ENCODE measurements around the gene AKAP14.
"Not testable (repeated sequence)": the region's sequence is repeated elsewhere in the genome, so short reads cannot be mapped to it uniquely, and the experiment has no call there.

Gene AKAP14

DNA sequence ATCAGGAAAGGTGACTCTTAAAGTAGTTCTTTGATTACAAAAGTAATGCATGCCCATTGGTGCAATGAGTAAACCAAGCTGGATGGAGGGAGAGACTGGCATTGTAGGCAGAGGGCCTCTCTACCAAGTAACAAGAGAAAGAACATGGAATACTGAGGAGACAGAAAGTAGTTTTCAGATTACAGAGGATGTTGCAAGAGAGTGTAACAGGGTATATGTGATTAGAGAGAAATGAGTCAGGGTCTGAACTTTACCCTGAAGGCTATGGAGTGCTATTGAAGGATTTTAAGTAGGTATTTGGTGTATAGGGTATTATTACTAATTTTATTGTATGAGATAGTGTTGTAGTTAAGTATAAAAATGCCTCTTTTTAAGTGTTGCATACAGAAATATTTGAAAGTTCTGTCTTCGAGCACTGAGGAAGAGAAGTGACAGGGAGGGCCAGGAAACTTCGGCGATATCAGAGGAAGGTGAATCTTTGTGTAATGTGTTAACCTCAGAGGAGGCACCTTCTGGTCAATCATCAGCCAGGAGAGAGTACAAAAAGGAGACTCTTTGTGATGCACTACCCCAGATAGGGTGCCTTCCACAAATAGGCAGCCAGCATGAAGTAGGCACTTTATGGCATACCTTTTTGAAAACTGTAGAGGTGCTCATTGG is 39.7 kb downstream of the AKAP14 start:
- H3K27ac ChIP-seq (ENCODE audit: low read length) = no peak overlapping the region
- H3K4me1 ChIP-seq (ENCODE audit: control insufficient read depth in 1 of 2, insufficient read depth in 2 of 2, low read length in 2 of 2) = no peaks in the 10 kb centered on the region
- H3K36me3 ChIP-seq (ENCODE audit: control insufficient read depth in 1 of 2, insufficient read depth in 2 of 2, low read length in 2 of 2) = peaks cover 20 to 32% of the 10 kb centered on the region in 2 donors
- no peaks in the 10 kb centered on the region for H3K9me3 ChIP-seq (ENCODE audit: control insufficient read depth in 1 of 2, low read length in 2 of 2)
- no peak overlapping the region for H3K4me3 ChIP-seq (ENCODE audit: low read depth in 1 of 2, low read length in 2 of 2)
- H3K27me3 ChIP-seq (ENCODE audit: low read depth, low read length) = no peaks in the 10 kb centered on the region

- Histone ChIP-seq H3K9me3 (ENCODE audit: control insufficient read depth in 1 of 2, low read length in 2 of 2) (no peaks in the 10 kb centered on the region), H3K4me3 (ENCODE audit: low read depth in 1 of 2, low read length in 2 of 2) (no peak overlapping the region), H3K36me3 (ENCODE audit: control insufficient read depth in 1 of 2, insufficient read depth in 2 of 2, low read length in 2 of 2) (no peaks in the 10 kb centered on the region), H3K4me1 (ENCODE audit: control insufficient read depth in 1 of 2, insufficient read depth in 2 of 2, low read length in 2 of 2) (peaks cover 0 to 14% of the 10 kb centered on the region in 2 donors), H3K27me3 (ENCODE audit: low read depth, low read length) (no peaks in the 10 kb centered on the region), H3K27ac (ENCODE audit: low read length) (no peak overlapping the region)
Observed at GRCh38 chrX:119941336-119941735, 45.6 kb downstream of the AKAP14 start.

GRCh38 chrX:119942173-119942819 is 46.6 kb downstream of the AKAP14 start:
- Histone ChIP-seq H3K4me1 (ENCODE audit: control insufficient read depth in 1 of 2, insufficient read depth in 2 of 2, low read length in 2 of 2) (peaks cover 0 to 14% of the 10 kb centered on the region in 2 donors), H3K9me3 (ENCODE audit: control insufficient read depth in 1 of 2, low read length in 2 of 2) (no peaks in the 10 kb centered on the region), H3K27ac (ENCODE audit: low read length) (peak overlapping the region; percentile 78), H3K4me3 (ENCODE audit: low read depth in 1 of 2, low read length in 2 of 2) (peak overlapping the region; percentile 80 to 90), H3K36me3 (ENCODE audit: control insufficient read depth in 1 of 2, insufficient read depth in 2 of 2, low read length in 2 of 2) (no peaks in the 10 kb centered on the region), H3K27me3 (ENCODE audit: low read depth, low read length) (no peaks in the 10 kb centered on the region)

GRCh38 chrX:119942831-119943184 is 47.1 kb downstream of the AKAP14 start:
- H3K4me1 ChIP-seq (ENCODE audit: control insufficient read depth in 1 of 2, insufficient read depth in 2 of 2, low read length in 2 of 2) = peaks cover 0 to 14% of the 10 kb centered on the region in 2 donors
- no peaks in the 10 kb centered on the region for H3K9me3 ChIP-seq (ENCODE audit: control insufficient read depth in 1 of 2, low read length in 2 of 2)
- no peaks in the 10 kb centered on the region for H3K27me3 ChIP-seq (ENCODE audit: low read depth, low read length)

DNA sequence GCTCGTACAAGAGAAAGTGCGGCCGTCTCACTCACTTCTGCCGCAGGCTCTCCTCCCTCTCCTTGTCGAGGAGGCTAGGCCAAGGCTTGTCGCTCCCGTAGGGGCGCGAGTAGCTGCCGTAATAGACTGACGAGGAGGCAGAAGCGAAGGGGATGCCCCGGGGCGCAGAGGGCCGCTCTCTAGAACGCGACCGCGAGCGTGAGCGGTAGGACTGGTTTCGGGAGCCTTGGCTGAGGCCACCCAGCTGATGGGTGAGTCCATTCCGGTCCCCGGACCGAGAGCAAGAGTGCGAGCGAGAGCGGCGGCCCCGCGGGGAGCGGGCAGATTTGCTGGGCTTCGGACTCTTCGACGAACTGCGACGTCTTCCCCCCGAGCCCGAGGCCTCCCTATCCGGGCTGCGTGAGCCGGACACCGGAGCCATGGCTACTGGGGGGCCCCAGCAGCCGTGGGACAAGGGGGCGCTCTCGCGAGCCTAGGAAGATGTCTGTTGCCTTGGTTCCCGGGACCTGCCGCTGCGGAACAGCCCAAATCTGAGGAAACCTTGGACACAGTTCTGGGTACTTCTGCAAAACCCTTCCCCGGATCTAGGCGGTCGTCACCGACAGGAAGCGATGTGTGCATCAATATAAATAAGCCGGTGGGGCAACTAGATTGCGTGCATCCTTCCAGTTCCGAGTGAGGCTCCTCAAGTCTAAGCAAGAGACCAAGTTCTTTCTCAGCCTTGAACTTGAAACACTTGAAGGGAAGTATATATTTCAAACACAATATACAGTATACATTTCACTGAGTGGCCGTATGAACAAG is 47.7 kb downstream of the AKAP14 start, which contains the start of gene NKAP:
TSS of gene NKAP (minus strand) at position 567 of the 804 bp plus-strand sequence. CDS start at position 421, 146 bp downstream.
- no peaks in the 10 kb centered on the region for H3K9me3 ChIP-seq (ENCODE audit: control insufficient read depth in 1 of 2, low read length in 2 of 2)
- H3K27me3 ChIP-seq (ENCODE audit: low read depth, low read length) = no peaks in the 10 kb centered on the region
- H3K27ac ChIP-seq (ENCODE audit: low read length) = peak within 1 kb of the TSS; percentile 78
- peaks cover 0 to 14% of the 10 kb centered on the region in 2 donors for H3K4me1 ChIP-seq (ENCODE audit: control insufficient read depth in 1 of 2, insufficient read depth in 2 of 2, low read length in 2 of 2)
- no peaks in the 10 kb centered on the region for H3K36me3 ChIP-seq (ENCODE audit: control insufficient read depth in 1 of 2, insufficient read depth in 2 of 2, low read length in 2 of 2)
- H3K4me3 ChIP-seq (ENCODE audit: low read depth in 1 of 2, low read length in 2 of 2) = peak within 1 kb of the TSS; percentile 80 to 90

More at GRCh38 chrX:119942831-119943184, 47.1 kb downstream of the AKAP14 start:
- Histone ChIP-seq H3K27ac (ENCODE audit: low read length) (peak overlapping the region; percentile 78), H3K4me3 (ENCODE audit: low read depth in 1 of 2, low read length in 2 of 2) (peak overlapping the region; percentile 80 to 90), H3K36me3 (ENCODE audit: control insufficient read depth in 1 of 2, insufficient read depth in 2 of 2, low read length in 2 of 2) (no peaks in the 10 kb centered on the region)

- peaks cover 0 to 14% of the 10 kb centered on the region in 2 donors for H3K4me1 ChIP-seq (ENCODE audit: control insufficient read depth in 1 of 2, insufficient read depth in 2 of 2, low read length in 2 of 2)
- no peak overlapping the region for H3K4me3 ChIP-seq (ENCODE audit: low read depth in 1 of 2, low read length in 2 of 2)
Observed at GRCh38 chrX:119945481-119945880, 49.8 kb downstream of the AKAP14 start.

GRCh38 chrX:119948381-119948780 is 52.7 kb downstream of the AKAP14 start:
- H3K4me3 ChIP-seq (ENCODE audit: low read depth in 1 of 2, low read length in 2 of 2) = no peak overlapping the region
- H3K4me1 ChIP-seq (ENCODE audit: control insufficient read depth in 1 of 2, insufficient read depth in 2 of 2, low read length in 2 of 2) = no peaks in the 10 kb centered on the region
- H3K27ac ChIP-seq (ENCODE audit: low read length) = no peak overlapping the region
- H3K36me3 ChIP-seq (ENCODE audit: control insufficient read depth in 1 of 2, insufficient read depth in 2 of 2, low read length in 2 of 2) = no peaks in the 10 kb centered on the region
- H3K9me3 ChIP-seq (ENCODE audit: control insufficient read depth in 1 of 2, low read length in 2 of 2) = no peaks in the 10 kb centered on the region
- H3K27me3 ChIP-seq (ENCODE audit: low read depth, low read length) = no peaks in the 10 kb centered on the region

More at GRCh38 chrX:119945481-119945880, 49.8 kb downstream of the AKAP14 start:
- H3K27me3 ChIP-seq (ENCODE audit: low read depth, low read length) = no peaks in the 10 kb centered on the region
- H3K36me3 ChIP-seq (ENCODE audit: control insufficient read depth in 1 of 2, insufficient read depth in 2 of 2, low read length in 2 of 2) = no peaks in the 10 kb centered on the region
- H3K9me3 ChIP-seq (ENCODE audit: control insufficient read depth in 1 of 2, low read length in 2 of 2) = no peaks in the 10 kb centered on the region
- no peak overlapping the region for H3K27ac ChIP-seq (ENCODE audit: low read length)

- Histone ChIP-seq H3K36me3 (ENCODE audit: control insufficient read depth in 1 of 2, insufficient read depth in 2 of 2, low read length in 2 of 2) (no peaks in the 10 kb centered on the region), H3K27me3 (ENCODE audit: low read depth, low read length) (no peaks in the 10 kb centered on the region), H3K4me3 (ENCODE audit: low read depth in 1 of 2, low read length in 2 of 2) (no peak overlapping the region), H3K27ac (ENCODE audit: low read length) (no peak overlapping the region), H3K9me3 (ENCODE audit: control insufficient read depth in 1 of 2, low read length in 2 of 2) (no peaks in the 10 kb centered on the region), H3K4me1 (ENCODE audit: control insufficient read depth in 1 of 2, insufficient read depth in 2 of 2, low read length in 2 of 2) (no peaks in the 10 kb centered on the region)
Observed at GRCh38 chrX:119954374-119954773, 58.7 kb downstream of the AKAP14 start.

- not testable (repeated sequence) for H3K4me1 ChIP-seq (ENCODE audit: control insufficient read depth in 1 of 2, insufficient read depth in 2 of 2, low read length in 2 of 2); H3K27me3 ChIP-seq (ENCODE audit: low read depth, low read length); H3K9me3 ChIP-seq (ENCODE audit: control insufficient read depth in 1 of 2, low read length in 2 of 2); H3K4me3 ChIP-seq (ENCODE audit: low read depth in 1 of 2, low read length in 2 of 2); H3K36me3 ChIP-seq (ENCODE audit: control insufficient read depth in 1 of 2, insufficient read depth in 2 of 2, low read length in 2 of 2); H3K27ac ChIP-seq (ENCODE audit: low read length)
Observed at GRCh38 chrX:119955807-119956570, 60.3 kb downstream of the AKAP14 start.

- Histone ChIP-seq H3K27ac (ENCODE audit: low read length) (no peak overlapping the region), H3K4me1 (ENCODE audit: control insufficient read depth in 1 of 2, insufficient read depth in 2 of 2, low read length in 2 of 2) (no peaks in the 10 kb centered on the region), H3K36me3 (ENCODE audit: control insufficient read depth in 1 of 2, insufficient read depth in 2 of 2, low read length in 2 of 2) (no peaks in the 10 kb centered on the region), H3K9me3 (ENCODE audit: control insufficient read depth in 1 of 2, low read length in 2 of 2) (no peaks in the 10 kb centered on the region), H3K27me3 (ENCODE audit: low read depth, low read length) (no peaks in the 10 kb centered on the region), H3K4me3 (ENCODE audit: low read depth in 1 of 2, low read length in 2 of 2) (no peak overlapping the region)
Observed at GRCh38 chrX:119960625-119961024, 64.9 kb downstream of the AKAP14 start.

DNA sequence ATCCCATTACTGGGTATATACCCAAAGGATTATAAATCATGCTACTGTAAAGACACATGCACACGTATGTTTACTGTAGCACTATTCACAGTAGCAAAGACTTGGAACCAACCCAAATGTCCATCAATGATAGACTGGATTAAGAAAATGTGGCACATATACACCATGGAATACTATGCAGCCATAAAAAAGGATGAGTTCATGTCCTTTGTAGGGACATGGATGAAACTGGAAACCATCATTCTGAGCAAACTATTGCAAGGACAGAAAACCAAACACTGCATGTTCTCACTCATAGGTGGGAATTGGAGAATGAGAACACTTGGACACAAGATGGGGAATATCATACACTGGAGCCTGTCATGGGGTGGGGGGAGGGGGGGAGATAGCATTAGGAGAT is 71.1 kb downstream of the AKAP14 start:
- H3K27me3 ChIP-seq (ENCODE audit: low read depth, low read length); H3K36me3 ChIP-seq (ENCODE audit: control insufficient read depth in 1 of 2, insufficient read depth in 2 of 2, low read length in 2 of 2); H3K27ac ChIP-seq (ENCODE audit: low read length); H3K4me1 ChIP-seq (ENCODE audit: control insufficient read depth in 1 of 2, insufficient read depth in 2 of 2, low read length in 2 of 2); H3K4me3 ChIP-seq (ENCODE audit: low read depth in 1 of 2, low read length in 2 of 2); H3K9me3 ChIP-seq (ENCODE audit: control insufficient read depth in 1 of 2, low read length in 2 of 2): not testable (repeated sequence)
